NCI-H524 (cell line): Measurements from ENCODE around the gene BARD1.
"Not testable (repeated sequence)": the region's sequence is repeated elsewhere in the genome, so short reads cannot be mapped to it uniquely, and the experiment has no call there.

Source experiments
- DNase-seq, 2 experiments: peaks; one replicate each; lab custom pipeline; 2025; lab: John Stamatoyannopoulos, UW

BARD1 gene

GRCh38 chr2:214765180-214765579 is 44.3 kb downstream of the BARD1 start:
- no peak for DNase-seq

- DNase-seq = no peak
Measured at GRCh38 chr2:214753455-214753854, 56.0 kb downstream of the BARD1 start.

- no peak for DNase-seq
Measured at GRCh38 chr2:214750529-214750928, 59.0 kb downstream of the BARD1 start.

- DNase-seq = no peak
Measured at GRCh38 chr2:214747992-214748391, 61.5 kb downstream of the BARD1 start.

GRCh38 chr2:214742119-214742518 is 67.4 kb downstream of the BARD1 start:
- DNase-seq = no peak

GRCh38 chr2:214740867-214741395 is 68.6 kb downstream of the BARD1 start:
- DNase-seq = no peak

GRCh38 chr2:214737188-214737587 is 72.3 kb downstream of the BARD1 start:
- DNase-seq = no peak

- DNase-seq = peak in 1 of 2 experiments; percentile 20
Measured at GRCh38 chr2:214730800-214731407, 78.6 kb downstream of the BARD1 start.

- no peak for DNase-seq
Measured at GRCh38 chr2:214730248-214730647, 79.2 kb downstream of the BARD1 start.

- DNase-seq = no peak
Measured at GRCh38 chr2:214724741-214725140, 84.7 kb downstream of the BARD1 start.

- DNase-seq = not testable (repeated sequence)
Measured at GRCh38 chr2:214717837-214718236, 91.6 kb downstream of the BARD1 start.

GRCh38 chr2:214716811-214717560 is 92.5 kb downstream of the BARD1 start:
- no peak for DNase-seq

- no peak for DNase-seq
Measured at GRCh38 chr2:214715025-214715424, 94.5 kb downstream of the BARD1 start.

GRCh38 chr2:214713080-214713830 is 96.2 kb downstream of the BARD1 start:
- no peak for DNase-seq

- no peak for DNase-seq
Measured at GRCh38 chr2:214710729-214711128, 98.8 kb downstream of the BARD1 start.

- no peak for DNase-seq
Measured at GRCh38 chr2:214706986-214707385, 102.5 kb downstream of the BARD1 start.

GRCh38 chr2:214699236-214699635 is 110.2 kb downstream of the BARD1 start:
- DNase-seq = no peak

- DNase-seq = no peak
Measured at GRCh38 chr2:214696681-214697080, 112.8 kb downstream of the BARD1 start.

- DNase-seq = no peak
Measured at GRCh38 chr2:214695789-214696188, 113.7 kb downstream of the BARD1 start.

GRCh38 chr2:214683557-214683956 is 125.9 kb downstream of the BARD1 start:
- not testable (repeated sequence) for DNase-seq

- no peak for DNase-seq
Measured at GRCh38 chr2:214679736-214680135, 129.7 kb downstream of the BARD1 start.

GRCh38 chr2:214676421-214677089 is 132.9 kb downstream of the BARD1 start:
- no peak for DNase-seq
